ENCODE data around the gene NISCH.

The NISCH gene

GRCh38 chr3:52537165-52537620 is 81.8 kb downstream of the NISCH start:
- no peak for DNase-seq (ENCODE audit: low read depth, low spot score)

DNA sequence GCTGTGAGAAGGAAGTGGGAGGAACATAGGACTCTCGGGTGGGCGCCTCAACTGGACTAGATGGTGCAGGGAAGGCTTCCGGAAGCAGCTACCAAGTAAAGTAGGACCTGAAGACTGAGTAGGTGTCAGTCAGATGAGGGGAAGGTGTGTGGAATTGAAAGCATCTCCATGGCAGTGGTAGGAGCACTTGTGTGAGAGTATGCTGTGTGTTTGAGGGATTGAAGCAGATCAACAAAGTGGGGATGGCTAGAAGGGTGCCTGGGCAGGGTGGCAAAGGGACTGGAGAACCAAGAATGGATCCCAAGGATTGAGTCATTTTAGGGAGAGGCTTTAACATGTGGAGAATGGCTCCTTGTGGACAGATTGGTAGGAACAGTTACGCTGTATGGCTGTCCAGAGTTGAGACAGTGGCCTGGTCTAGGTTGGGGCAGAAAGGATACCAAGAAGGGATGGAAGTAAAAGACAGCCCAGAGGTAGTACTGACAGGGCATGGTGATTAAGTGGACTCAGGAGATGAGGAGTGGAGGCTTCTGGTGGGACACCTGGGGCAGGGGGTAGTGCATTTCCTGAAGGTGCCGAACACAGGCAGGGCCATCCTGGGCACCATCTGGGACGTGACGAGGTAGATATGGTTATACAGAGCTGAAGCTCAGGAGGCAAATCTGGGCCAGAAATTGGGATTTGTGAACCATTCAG is 82.5 kb downstream of the NISCH start:
- no peak for DNase-seq (ENCODE audit: low read depth, low spot score)

DNA sequence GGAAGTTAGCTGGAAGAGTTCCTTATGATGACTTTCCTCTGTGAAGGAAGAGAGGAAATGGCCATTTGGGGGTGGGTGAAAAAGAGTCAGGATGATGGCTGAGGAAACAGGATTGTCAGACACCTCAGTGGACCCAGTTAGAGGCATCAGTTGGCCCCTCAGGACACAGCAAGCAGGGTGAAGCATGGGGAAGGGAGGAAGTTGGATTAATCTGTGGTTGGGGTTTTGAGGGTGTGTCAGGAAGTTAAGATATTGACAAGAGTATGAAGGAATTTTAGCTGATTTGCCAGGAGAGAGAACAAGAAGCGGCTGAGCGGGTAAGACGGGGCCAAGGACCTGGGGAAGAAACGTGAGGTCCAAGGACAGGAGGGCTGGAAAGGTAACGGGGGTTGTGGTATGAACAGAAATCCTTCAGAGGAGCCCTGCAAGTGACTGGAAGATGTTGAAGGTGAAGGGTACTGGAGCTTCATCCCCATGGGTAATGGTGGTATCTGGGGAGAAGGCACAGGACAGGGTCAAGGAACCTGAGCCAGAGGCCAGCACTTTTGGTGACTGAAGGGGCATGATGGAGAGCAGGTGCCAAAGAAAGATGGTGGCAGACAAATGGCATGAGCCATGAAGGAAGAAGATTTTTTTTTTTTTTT is 83.7 kb downstream of the NISCH start:
- no peak for DNase-seq (ENCODE audit: low read depth, low spot score)

GRCh38 chr3:52541050-52541449 is 85.6 kb downstream of the NISCH start:
- no peak for DNase-seq (ENCODE audit: low read depth, low spot score)
